Activated gamma-delta T cell (primary cell): ENCODE results near the gene FKBP1B.
"Not testable (repeated sequence)": the region's sequence is repeated elsewhere in the genome, so short reads cannot be mapped to it uniquely, and the experiment has no call there.

ENCODE experiments used
- DNase-seq: peaks from one replicate; lab custom pipeline; 2025; lab: John Stamatoyannopoulos, UW

The FKBP1B gene

GRCh38 chr2:24022324-24022974 lies 27.1 kb upstream of the FKBP1B start:
- no peak for DNase-seq

- no peak for DNase-seq
Observed at GRCh38 chr2:24022975-24023575, 26.5 kb upstream of the FKBP1B start.

GRCh38 chr2:24024018-24024417 lies 25.5 kb upstream of the FKBP1B start:
- DNase-seq, result no peak

GRCh38 chr2:24024996-24025663 lies 24.4 kb upstream of the FKBP1B start:
- no peak for DNase-seq

- DNase-seq, result no peak
Observed at GRCh38 chr2:24026233-24026632, 23.3 kb upstream of the FKBP1B start.

GRCh38 chr2:24038786-24039499 lies 10.6 kb upstream of the FKBP1B start:
- DNase-seq, result no peak

- DNase-seq, result no peak
Observed at GRCh38 chr2:24040511-24040910, 9.0 kb upstream of the FKBP1B start.

- not testable (repeated sequence) for DNase-seq
Observed at GRCh38 chr2:24043133-24043532, 6.4 kb upstream of the FKBP1B start.

GRCh38 chr2:24045511-24046508 lies 3.7 kb upstream of the FKBP1B start:
- DNase-seq, result no peak

- DNase-seq, result no peak
Observed at GRCh38 chr2:24046599-24046929, 3.0 kb upstream of the FKBP1B start.

GRCh38 chr2:24046930-24047702 lies 2.4 kb upstream of the FKBP1B start, which contains the start of gene WDCP:
Gene WDCP (minus strand): TSS chr2:24047391. CDS start chr2:24039494, 7,897 bp downstream.
- peak; percentile 62 for DNase-seq

GRCh38 chr2:24047703-24048033 lies 1.9 kb upstream of the FKBP1B start:
- no peak for DNase-seq

- DNase-seq, result no peak
Observed at GRCh38 chr2:24048769-24049484, 614 bp upstream of the FKBP1B start.

- peak; percentile 10 for DNase-seq
Observed at GRCh38 chr2:24050041-24050979, 769 bp downstream of the FKBP1B start.

- no peak for DNase-seq
Observed at GRCh38 chr2:24051833-24052232, 2.3 kb downstream of the FKBP1B start.

- no peak for DNase-seq
Observed at GRCh38 chr2:24052951-24053350, 3.4 kb downstream of the FKBP1B start.

GRCh38 chr2:24054366-24055010 lies 4.9 kb downstream of the FKBP1B start:
- DNase-seq, result no peak

- DNase-seq, result no peak
Observed at GRCh38 chr2:24055750-24056149, 6.2 kb downstream of the FKBP1B start.
